ENCODE results near the gene RPS6KA2. TPM values are rescaled to one million over a fixed set of nuclear protein-coding genes. Genes with fewer than 3 reads are reported as not detected.
A peak's percentile ranks its signal among the peaks of the same experiment; 100 is the strongest.

RPS6KA2 gene
- total RNA-seq, 1 donor from 2014 or later = 124 TPM

GRCh38 chr6:166465671-166466087 lies 161.4 kb downstream of the RPS6KA2 start:
- Mint-ChIP-seq H3K27ac (ENCODE audit: unreplicated experiment) (peak overlapping the region; percentile 55), H3K27me3 (ENCODE audit: low read depth) (no peaks in the 10 kb centered on the region), H3K4me3 (ENCODE audit: unreplicated experiment) (no peak overlapping the region), H3K36me3 (ENCODE audit: low read depth) (peaks cover 28% of the 10 kb centered on the region), H3K9me3 (ENCODE audit: low read depth) (no peaks in the 10 kb centered on the region), H3K4me1 (ENCODE audit: low read depth) (peaks cover 25% of the 10 kb centered on the region)
- DNase-seq (ENCODE audit: low spot score) = no peak
- TF ChIP-seq CTCF (IDR thresholded peaks at IDR 0.05) = peak; percentile 46

GRCh38 chr6:166465003-166465399 lies 162.1 kb downstream of the RPS6KA2 start:
- H3K4me3 Mint-ChIP-seq (ENCODE audit: unreplicated experiment) = no peak overlapping the region
- peaks cover 25% of the 10 kb centered on the region for H3K4me1 Mint-ChIP-seq (ENCODE audit: low read depth)
- peaks cover 28% of the 10 kb centered on the region for H3K36me3 Mint-ChIP-seq (ENCODE audit: low read depth)
- H3K9me3 Mint-ChIP-seq (ENCODE audit: low read depth) = no peaks in the 10 kb centered on the region
- DNase-seq (ENCODE audit: low spot score) = no peak
- H3K27me3 Mint-ChIP-seq (ENCODE audit: low read depth) = no peaks in the 10 kb centered on the region
- TF ChIP-seq CTCF (IDR thresholded peaks at IDR 0.05) = no peak
- no peak overlapping the region for H3K27ac Mint-ChIP-seq (ENCODE audit: unreplicated experiment)

GRCh38 chr6:166464068-166465002 lies 162.7 kb downstream of the RPS6KA2 start:
- DNase-seq (ENCODE audit: low spot score) = no peak
- no peak for TF ChIP-seq CTCF (IDR thresholded peaks at IDR 0.05)
- H3K36me3 Mint-ChIP-seq (ENCODE audit: low read depth) = peaks cover 28% of the 10 kb centered on the region
- H3K4me3 Mint-ChIP-seq (ENCODE audit: unreplicated experiment) = no peak overlapping the region
- H3K9me3 Mint-ChIP-seq (ENCODE audit: low read depth) = no peaks in the 10 kb centered on the region
- no peak overlapping the region for H3K27ac Mint-ChIP-seq (ENCODE audit: unreplicated experiment)
- H3K27me3 Mint-ChIP-seq (ENCODE audit: low read depth) = no peaks in the 10 kb centered on the region
- peaks cover 25% of the 10 kb centered on the region for H3K4me1 Mint-ChIP-seq (ENCODE audit: low read depth)

GRCh38 chr6:166463359-166464067 lies 163.5 kb downstream of the RPS6KA2 start:
- TF ChIP-seq CTCF (IDR thresholded peaks at IDR 0.05) = no peak
- H3K4me3 Mint-ChIP-seq (ENCODE audit: unreplicated experiment) = no peak overlapping the region
- no peak for DNase-seq (ENCODE audit: low spot score)
- peaks cover 25% of the 10 kb centered on the region for H3K4me1 Mint-ChIP-seq (ENCODE audit: low read depth)
- no peak overlapping the region for H3K27ac Mint-ChIP-seq (ENCODE audit: unreplicated experiment)
- no peaks in the 10 kb centered on the region for H3K27me3 Mint-ChIP-seq (ENCODE audit: low read depth)
- H3K9me3 Mint-ChIP-seq (ENCODE audit: low read depth) = no peaks in the 10 kb centered on the region
- H3K36me3 Mint-ChIP-seq (ENCODE audit: low read depth) = peaks cover 30% of the 10 kb centered on the region

GRCh38 chr6:166462461-166463135 lies 164.5 kb downstream of the RPS6KA2 start:
- Mint-ChIP-seq H3K36me3 (ENCODE audit: low read depth) (peaks cover 32% of the 10 kb centered on the region), H3K4me1 (ENCODE audit: low read depth) (peaks cover 25% of the 10 kb centered on the region), H3K4me3 (ENCODE audit: unreplicated experiment) (no peak overlapping the region), H3K9me3 (ENCODE audit: low read depth) (no peaks in the 10 kb centered on the region), H3K27me3 (ENCODE audit: low read depth) (no peaks in the 10 kb centered on the region), H3K27ac (ENCODE audit: unreplicated experiment) (no peak overlapping the region)
- no peak for TF ChIP-seq CTCF (IDR thresholded peaks at IDR 0.05)
- DNase-seq (ENCODE audit: low spot score) = no peak
